Measurements from ENCODE around the gene KIRREL3. TPM values are rescaled to one million over a fixed set of nuclear protein-coding genes. Genes with fewer than 3 reads are reported as not detected.

The KIRREL3 gene
- total and polyA plus RNA-seq, 2 of the 8 experiments (the other 6 are each of a cell fraction or from before 2014, with no cell fraction given) = 0.29 to 0.32 TPM

GRCh38 chr11:126930091-126930841 is 70.3 kb downstream of the KIRREL3 start:
- no peak overlapping the region; the same call in 1 of the 2 replicates for H2BK20ac ChIP-seq (ENCODE audit: low read length)
- H3K27ac ChIP-seq (ENCODE audit: low read depth, low read length) = no peak overlapping the region
- no peak overlapping the region for H3K14ac ChIP-seq (ENCODE audit: insufficient read length)
- H3K9ac ChIP-seq (replicated peaks in 1 of 4; ENCODE audit: extremely low read depth in 1 of 4, low read depth in 3 of 4, low read length in 3 of 4) = no peak overlapping the region
- H4K20me1 ChIP-seq (replicated peaks in 1 of 2; ENCODE audit: control insufficient read depth in 1 of 2, insufficient read depth in 2 of 2, low read length in 2 of 2) = no peaks in the 10 kb centered on the region
- no peaks in the 10 kb centered on the region for H3K79me2 ChIP-seq (ENCODE audit: control insufficient read depth in 1 of 2, insufficient read depth in 2 of 2, low read length in 2 of 2)
- H3K4me1 ChIP-seq (replicated peaks in 1 of 4; ENCODE audit: control insufficient read depth in 3 of 4, insufficient read depth in 4 of 4, low read length in 3 of 4) = no peaks in the 10 kb centered on the region
- no peak overlapping the region for H3K18ac ChIP-seq (ENCODE audit: extremely low read depth, low read length)
- DNase-seq (ENCODE audit: low read depth in 1 of 2, low spot score in 2 of 2) = no peak
- H3K27me3 ChIP-seq (replicated peaks in 1 of 4; ENCODE audit: control insufficient read depth in 3 of 4, extremely low read depth in 1 of 4, insufficient read depth in 3 of 4, low read length in 3 of 4) = no peaks in the 10 kb centered on the region
- H3K23ac ChIP-seq (ENCODE audit: insufficient read length) = no peak overlapping the region
- H2BK15ac ChIP-seq (ENCODE audit: low read length) = no peak overlapping the region
- ChIA-PET CTCF (ENCODE audit: partially characterized antibody) (interaction anchor here (0.6 to 1.1 kb wide), 3 partner anchors 38 to 297 kb away, joined by 3 to 5 read pairs (median 3); no protein-coding TSS in a partner anchor), POLR2A (ENCODE audit: partially characterized antibody) (no interaction called here)
- whole genome bisulfite sequencing, 2 experiments (ENCODE audit: extremely low coverage in 1 of 2, insufficient coverage in 1 of 2, insufficient read length in 1 of 2, insufficient replicate concordance in 2 of 2, low coverage in 1 of 2, low lambda C conversion rate in 2 of 2, missing lambda C conversion rate in 1 of 2) = 82% methylated on average over 4 of the region's 4 CpGs; no CpG with 5 or more reads in 1 of the 2 experiments
- no peak for FAIRE-seq
- no peak overlapping the region for H4K5ac ChIP-seq (ENCODE audit: insufficient read length, low read depth, low read length)
- H3K4ac ChIP-seq (replicated peaks; ENCODE audit: insufficient read length, low read depth, low read length) = no peak overlapping the region
- H3K23me2 ChIP-seq (ENCODE audit: low read depth, low read length) = no peaks in the 10 kb centered on the region; the same call in 1 of the 2 replicates
- H4K91ac ChIP-seq (replicated peaks; ENCODE audit: insufficient read length, low read length) = no peak overlapping the region
- no peaks in the 10 kb centered on the region for H3K36me3 ChIP-seq (ENCODE audit: control insufficient read depth in 2 of 4, insufficient read depth in 4 of 4, low read length in 3 of 4)
- H4K8ac ChIP-seq (ENCODE audit: extremely low read depth, insufficient read depth, low read length) = no peak overlapping the region
- no peaks in the 10 kb centered on the region for H3K9me3 ChIP-seq (ENCODE audit: insufficient read depth in 2 of 2, low read depth in 1 of 2, low read length in 1 of 2)
- no peak overlapping the region for H2BK120ac ChIP-seq (replicated peaks; ENCODE audit: low read depth, low read length)
- H2AFZ ChIP-seq (ENCODE audit: low read length) = no peak overlapping the region
- no peak overlapping the region for H2AK5ac ChIP-seq (ENCODE audit: low read depth, low read length)
- H2BK12ac ChIP-seq (ENCODE audit: low read depth, low read length) = no peak overlapping the region
- H3K56ac ChIP-seq (replicated peaks; ENCODE audit: insufficient read length, low read depth, low read length) = no peak overlapping the region
- H3K4me3 ChIP-seq (ENCODE audit: extremely low read depth in 1 of 4, insufficient read depth in 2 of 4, low read depth in 3 of 4, low read length in 4 of 4) = no peak overlapping the region
- no peaks in the 10 kb centered on the region for H3K79me1 ChIP-seq (ENCODE audit: low read depth, low read length)
- H2BK5ac ChIP-seq (ENCODE audit: low read depth, low read length) = no peak overlapping the region
- no peak overlapping the region for H3K4me2 ChIP-seq (ENCODE audit: insufficient read depth in 1 of 2, low read depth in 2 of 2, low read length in 2 of 2)
- no peak for TF ChIP-seq HDAC2 (IDR thresholded peaks at IDR 0.05; ENCODE audit: borderline replicate concordance in 1 of 2, low read depth in 2 of 2, low read length in 2 of 2)
- TF ChIP-seq HDAC6 (IDR thresholded peaks at IDR 0.05; ENCODE audit: low read depth, low read length) = no peak
- TF ChIP-seq SAP30 (IDR thresholded peaks at IDR 0.05; ENCODE audit: insufficient read depth, insufficient replicate concordance, low read length) = no peak
- TF ChIP-seq SIN3A (conservative IDR thresholded peaks at IDR 0.05 in 1 of 2, IDR thresholded peaks at IDR 0.05 in 1 of 2; ENCODE audit: low read depth in 1 of 2, low read length in 2 of 2) = no peak
- no peak for TF ChIP-seq EGR1 (IDR thresholded peaks at IDR 0.05; ENCODE audit: borderline replicate concordance, low read depth, low read length)
- no peak for TF ChIP-seq JUND (IDR thresholded peaks at IDR 0.05; ENCODE audit: low read length)
- TF ChIP-seq CTBP2 (IDR thresholded peaks at IDR 0.05; ENCODE audit: borderline replicate concordance, insufficient read depth, insufficient read length, low read length) = no peak
- TF ChIP-seq SP1 (IDR thresholded peaks at IDR 0.05; ENCODE audit: low read depth, low read length) = no peak
- no peak for TF ChIP-seq RFX5 (IDR thresholded peaks at IDR 0.05; ENCODE audit: borderline replicate concordance, low read depth, low read length)
- TF ChIP-seq CEBPB (IDR thresholded peaks at IDR 0.05; ENCODE audit: low read depth, low read length) = no peak
- TF ChIP-seq BRCA1 (IDR thresholded peaks at IDR 0.05; ENCODE audit: low read depth, low read length) = no peak
- TF ChIP-seq SIX5 (IDR thresholded peaks at IDR 0.05; ENCODE audit: low read depth, low read length) = no peak
- TF ChIP-seq TBP (IDR thresholded peaks at IDR 0.05; ENCODE audit: low read depth, low read length) = no peak

Measured in H1 (cell line).